Nucleus accumbens (tissue), 56 donors: Measurements from ENCODE around the gene ADAM15.

ENCODE experiments used
- DNase-seq, 56 donors: peaks; one replicate each; lab custom pipeline; 2025; lab: John Stamatoyannopoulos, UW

The ADAM15 gene

GRCh38 chr1:155082301-155083051, 31.4 kb downstream of the ADAM15 start:
- peak in 13 of 56 donors; percentile 9 to 63 (median 22) for DNase-seq

- no peak for DNase-seq
These were observed 32.0 kb downstream of the ADAM15 start for GRCh38 chr1:155083052-155083541.

- DNase-seq, result peak in 23 of 56 donors; percentile 12 to 67 (median 37)
These were observed 33.0 kb downstream of the ADAM15 start for GRCh38 chr1:155083865-155084721.

GRCh38 chr1:155084722-155085503, 33.8 kb downstream of the ADAM15 start:
- DNase-seq, result peak in 55 of 56 donors; percentile 66 to 97 (median 91)

GRCh38 chr1:155085504-155086127, 34.5 kb downstream of the ADAM15 start:
- peak in 12 of 56 donors; percentile 32 to 58 (median 46) for DNase-seq

GRCh38 chr1:155086128-155086741, 35.1 kb downstream of the ADAM15 start:
- DNase-seq, result peak in 37 of 56 donors; percentile 20 to 79 (median 46)

- no peak for DNase-seq
These were observed 35.9 kb downstream of the ADAM15 start for GRCh38 chr1:155086856-155087535.

- peak in 51 of 56 donors; percentile 28 to 86 (median 62) for DNase-seq
These were observed 40.2 kb downstream of the ADAM15 start for GRCh38 chr1:155091071-155092051.

- no peak for DNase-seq
These were observed 41.0 kb downstream of the ADAM15 start for GRCh38 chr1:155092131-155092530.

GRCh38 chr1:155092641-155093040, 41.5 kb downstream of the ADAM15 start:
- no peak for DNase-seq

- DNase-seq, result peak in 40 of 56 donors; percentile 19 to 76 (median 48)
These were observed 43.0 kb downstream of the ADAM15 start for GRCh38 chr1:155093911-155094621.

- no peak for DNase-seq
These were observed 43.5 kb downstream of the ADAM15 start for GRCh38 chr1:155094622-155094948.

- DNase-seq, result no peak
These were observed 48.2 kb downstream of the ADAM15 start for GRCh38 chr1:155099331-155099730.

GRCh38 chr1:155103325-155103724, 52.2 kb downstream of the ADAM15 start:
- DNase-seq, result no peak

GRCh38 chr1:155104605-155105534, 53.8 kb downstream of the ADAM15 start:
- no peak for DNase-seq

- DNase-seq, result no peak
These were observed 54.5 kb downstream of the ADAM15 start for GRCh38 chr1:155105604-155106011.
